Measurements from ENCODE around the gene C8B.

Gene C8B

GRCh38 chr1:56965916-56966697, at the start of gene C8B:
Gene C8B (minus strand): TSS chr1:56966015. CDS start chr1:56965948, 67 bp downstream.
- DNase-seq = no peak

DNA sequence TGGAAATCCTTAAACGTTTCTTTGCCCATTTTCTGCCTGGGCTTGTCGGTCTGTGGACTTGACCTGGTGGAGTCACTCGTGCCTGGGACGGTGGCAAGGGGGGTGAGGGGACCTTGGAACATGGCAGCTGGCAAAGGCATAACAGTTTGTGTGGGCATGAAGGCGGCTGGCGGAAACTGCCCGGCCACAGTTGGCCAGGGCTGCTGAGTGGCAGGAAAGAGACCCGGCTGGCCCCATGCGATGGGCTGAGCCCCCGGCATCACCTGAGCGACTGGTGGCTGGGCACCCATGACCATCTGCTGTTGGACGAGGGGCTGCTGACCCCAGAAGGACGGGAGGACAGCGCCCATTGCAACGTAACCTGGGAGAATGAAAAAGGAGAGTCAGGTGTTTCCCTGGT, 49.3 kb upstream of the C8B start:
- DNase-seq = no peak

DNA sequence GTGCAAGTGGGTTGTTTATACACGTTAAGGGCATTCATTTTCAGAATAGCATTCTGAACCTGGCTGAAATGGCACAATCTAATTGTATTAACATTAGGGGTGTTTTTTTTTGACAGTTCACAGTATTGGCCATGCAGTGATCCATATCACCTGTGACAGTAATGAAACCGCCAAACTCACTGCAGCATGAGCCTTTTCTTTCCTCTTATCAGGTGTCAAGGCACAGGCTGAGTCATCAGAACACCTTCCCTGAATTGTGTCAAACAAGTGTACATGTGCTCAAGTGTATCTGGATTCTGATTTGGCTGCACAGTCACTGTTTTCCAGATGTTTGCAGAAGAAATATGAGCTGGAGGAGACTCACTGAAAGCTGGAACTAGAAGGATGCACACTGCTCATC, 47.7 kb upstream of the C8B start:
- DNase-seq = no peak

GRCh38 chr1:57012315-57012714, 46.5 kb upstream of the C8B start:
- no peak for DNase-seq

GRCh38 chr1:57010511-57010910, 44.7 kb upstream of the C8B start:
- no peak for DNase-seq

- DNase-seq = no peak
Observed at GRCh38 chr1:57007948-57008347, 42.1 kb upstream of the C8B start.

- DNase-seq = no peak
Observed at GRCh38 chr1:57007472-57007871, 41.7 kb upstream of the C8B start.

GRCh38 chr1:57003398-57004139, 37.8 kb upstream of the C8B start:
- DNase-seq = no peak

DNA sequence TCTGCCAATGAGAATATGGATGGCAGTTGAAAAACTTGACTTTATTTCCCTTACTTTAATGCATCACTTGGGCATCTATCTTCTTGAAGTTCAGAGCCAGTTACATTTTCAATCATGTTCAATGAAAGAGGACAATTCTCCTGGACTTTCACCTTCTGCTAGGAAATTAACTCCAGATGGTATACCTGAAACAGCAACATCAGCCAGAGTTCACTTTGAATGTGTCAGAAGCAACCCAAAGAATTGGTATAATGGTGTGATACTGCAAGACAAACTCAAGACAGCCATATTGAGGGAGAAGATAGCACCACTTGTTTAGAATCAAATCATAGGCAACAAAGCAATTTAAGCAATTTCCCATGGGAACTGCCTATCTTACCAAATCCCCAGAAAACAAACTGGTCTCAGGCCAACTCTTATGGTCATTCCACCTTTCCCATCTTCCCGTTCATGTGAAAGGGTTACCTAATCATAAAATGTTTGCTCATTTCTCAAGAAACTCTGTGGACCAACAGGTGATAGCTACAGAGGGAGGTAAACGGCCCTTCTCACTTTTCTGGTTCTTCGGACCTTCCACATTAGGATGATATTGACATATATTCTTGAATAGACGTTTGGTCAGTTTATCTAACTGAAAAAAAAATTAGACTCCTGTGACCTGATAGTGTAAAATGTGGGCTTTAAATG, 29.7 kb upstream of the C8B start:
- DNase-seq = no peak

GRCh38 chr1:56993475-56993874, 27.7 kb upstream of the C8B start:
- DNase-seq = no peak

- no peak for DNase-seq
Observed at GRCh38 chr1:56992318-56993125, 26.7 kb upstream of the C8B start.

GRCh38 chr1:56991576-56991975, 25.8 kb upstream of the C8B start:
- no peak for DNase-seq

DNA sequence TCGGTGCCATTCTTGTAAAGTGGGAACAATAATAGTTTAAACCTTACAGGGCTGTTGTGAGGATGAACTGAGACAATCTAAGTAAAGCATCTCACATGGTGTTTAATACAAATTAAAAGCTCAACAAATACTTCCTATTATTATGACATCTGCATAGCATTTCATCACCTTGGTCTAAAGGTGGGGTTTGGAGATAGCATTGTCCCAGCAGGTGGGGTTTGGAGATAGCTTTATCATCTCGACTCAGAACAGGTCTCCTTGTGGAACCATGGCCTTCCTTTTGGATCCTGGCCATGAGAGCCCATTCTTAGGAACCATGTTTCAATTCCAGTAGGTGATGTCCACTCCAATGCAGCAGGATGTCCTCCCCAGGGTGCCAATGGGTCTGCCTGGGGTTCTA, 20.6 kb upstream of the C8B start:
- DNase-seq = no peak

GRCh38 chr1:56985857-56986256, 20.0 kb upstream of the C8B start:
- DNase-seq = no peak

DNA sequence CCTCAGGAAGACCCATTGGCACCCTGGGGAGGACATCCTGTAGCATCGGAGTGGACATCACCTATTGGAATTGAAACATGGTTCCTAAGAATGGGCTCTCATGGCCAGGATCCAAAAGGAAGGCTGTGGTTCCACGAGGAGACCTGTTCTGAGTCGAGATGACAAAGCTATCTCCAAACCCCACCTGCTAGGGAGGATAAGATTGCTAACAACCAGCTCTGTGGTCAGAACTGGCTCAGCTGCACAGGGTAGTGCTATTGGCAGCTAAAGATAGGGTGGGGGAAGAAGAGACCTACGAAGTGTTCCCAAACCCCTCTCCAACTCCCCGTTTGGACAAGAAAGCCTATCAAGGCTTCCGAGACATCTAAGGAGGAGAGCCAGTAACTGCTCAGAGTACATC, 17.7 kb upstream of the C8B start:
- DNase-seq = no peak

DNA sequence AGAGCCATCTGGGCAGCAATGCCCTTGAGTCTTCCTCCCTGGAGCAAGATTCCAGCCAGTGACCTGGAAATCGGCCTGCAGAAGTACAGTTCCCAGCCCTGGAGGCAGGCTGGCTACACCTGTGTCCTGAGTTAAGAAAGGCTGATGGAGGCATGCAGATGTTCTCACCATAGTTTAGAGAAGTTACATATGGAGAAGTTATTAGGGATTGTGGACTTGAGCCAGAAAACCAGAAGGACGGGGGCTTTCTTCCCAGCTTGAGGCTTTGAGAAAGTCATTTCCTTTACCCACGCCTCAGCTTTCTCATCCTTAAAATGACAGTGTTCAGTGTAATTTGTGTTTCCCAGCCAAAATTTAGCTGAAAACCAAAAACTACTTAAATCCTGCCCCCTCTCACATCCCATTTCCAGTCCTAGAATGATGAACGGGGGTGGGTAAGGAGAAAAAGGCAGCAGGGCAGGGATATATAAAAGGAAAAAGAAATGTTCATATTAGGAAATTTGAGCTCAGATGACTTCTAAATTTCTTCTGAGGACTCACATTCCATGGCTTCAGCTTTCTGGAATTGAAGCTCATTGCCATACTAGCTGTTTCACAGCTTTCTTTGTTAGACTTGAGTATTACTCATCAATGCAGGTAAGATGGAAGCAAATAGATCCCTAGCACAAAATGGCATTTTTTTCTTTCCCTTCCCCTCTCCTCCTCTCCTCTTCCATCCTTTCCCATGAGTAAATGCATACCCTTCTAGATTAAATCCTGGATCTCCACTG, 14.4 kb upstream of the C8B start:
- DNase-seq = no peak

DNA sequence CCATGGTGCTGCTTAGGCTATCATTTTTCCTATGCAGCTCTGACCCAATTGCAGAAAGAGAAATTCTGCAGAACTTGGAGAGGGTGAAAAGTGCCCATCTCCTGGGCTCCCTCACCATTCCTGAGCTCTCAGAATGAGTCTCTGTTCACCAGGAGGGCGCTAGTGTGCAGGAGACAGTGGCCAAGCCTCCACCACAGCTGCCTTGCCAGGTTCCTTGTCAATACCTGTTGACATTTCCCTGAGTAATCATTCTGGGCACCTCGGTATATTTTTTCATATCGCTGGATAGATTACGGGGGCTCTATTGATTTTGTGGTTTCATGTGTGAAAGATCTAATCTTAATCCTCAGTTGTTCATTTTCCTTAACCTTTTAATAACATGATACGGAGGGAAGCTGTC, 13.0 kb upstream of the C8B start:
- no peak for DNase-seq

DNA sequence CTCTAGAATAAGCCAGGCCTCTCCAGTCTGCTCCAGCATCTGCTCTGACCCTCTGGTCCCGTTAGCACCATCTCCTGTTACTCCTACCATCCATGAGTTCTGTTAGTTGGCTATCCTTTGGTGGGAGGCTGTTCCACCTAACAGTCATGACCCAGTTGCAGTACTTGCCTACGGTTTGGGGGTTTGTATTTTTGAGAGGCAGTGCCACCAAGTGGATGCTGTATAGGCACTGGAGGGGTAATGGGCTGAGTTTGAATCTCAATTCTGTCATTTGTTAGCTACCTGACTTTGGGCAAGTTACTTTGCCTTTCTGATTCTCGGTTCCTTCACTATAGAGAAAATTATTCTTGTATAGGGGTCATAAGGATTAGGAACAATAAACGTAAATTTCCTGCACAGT, 12.1 kb upstream of the C8B start:
- no peak for DNase-seq

GRCh38 chr1:56975446-56975845, 9.6 kb upstream of the C8B start:
- DNase-seq = no peak

GRCh38 chr1:56973923-56974742, 8.3 kb upstream of the C8B start:
- DNase-seq = no peak

DNA sequence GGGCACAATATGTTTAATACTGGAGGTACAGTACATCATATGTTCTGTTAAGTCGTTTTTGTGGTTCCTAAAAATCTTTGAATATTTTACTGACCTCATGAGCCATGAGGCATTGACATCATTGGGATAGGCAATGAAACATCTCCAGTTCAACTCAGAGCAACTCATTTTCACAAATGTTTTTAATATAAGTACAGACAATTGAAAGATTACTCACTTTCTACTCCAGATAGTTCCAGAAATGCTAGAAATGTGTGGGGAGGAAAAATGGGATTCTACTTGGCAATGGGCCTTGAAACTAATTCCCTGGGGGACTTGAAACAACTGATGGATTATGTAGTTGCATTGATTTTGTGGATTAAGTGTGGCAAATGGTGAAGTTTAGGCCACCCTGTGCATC, 7.2 kb upstream of the C8B start:
- no peak for DNase-seq

Data from activated CD4-positive, alpha-beta T cell treated with anti-CD3 and anti-CD28 coated beads, Interleukin-2, amount 50 U/mL, for 1 hour (primary cell).